DMS114 treated with DMSO at 0.1 percent for 48 hours (cell line): ENCODE data around the gene IRF4.

Experiments used
- DNase-seq: peaks from one replicate; lab custom pipeline; 2025; ENCODE audit not compliant: unreplicated experiment; lab: John Stamatoyannopoulos, UW

The IRF4 gene

DNA sequence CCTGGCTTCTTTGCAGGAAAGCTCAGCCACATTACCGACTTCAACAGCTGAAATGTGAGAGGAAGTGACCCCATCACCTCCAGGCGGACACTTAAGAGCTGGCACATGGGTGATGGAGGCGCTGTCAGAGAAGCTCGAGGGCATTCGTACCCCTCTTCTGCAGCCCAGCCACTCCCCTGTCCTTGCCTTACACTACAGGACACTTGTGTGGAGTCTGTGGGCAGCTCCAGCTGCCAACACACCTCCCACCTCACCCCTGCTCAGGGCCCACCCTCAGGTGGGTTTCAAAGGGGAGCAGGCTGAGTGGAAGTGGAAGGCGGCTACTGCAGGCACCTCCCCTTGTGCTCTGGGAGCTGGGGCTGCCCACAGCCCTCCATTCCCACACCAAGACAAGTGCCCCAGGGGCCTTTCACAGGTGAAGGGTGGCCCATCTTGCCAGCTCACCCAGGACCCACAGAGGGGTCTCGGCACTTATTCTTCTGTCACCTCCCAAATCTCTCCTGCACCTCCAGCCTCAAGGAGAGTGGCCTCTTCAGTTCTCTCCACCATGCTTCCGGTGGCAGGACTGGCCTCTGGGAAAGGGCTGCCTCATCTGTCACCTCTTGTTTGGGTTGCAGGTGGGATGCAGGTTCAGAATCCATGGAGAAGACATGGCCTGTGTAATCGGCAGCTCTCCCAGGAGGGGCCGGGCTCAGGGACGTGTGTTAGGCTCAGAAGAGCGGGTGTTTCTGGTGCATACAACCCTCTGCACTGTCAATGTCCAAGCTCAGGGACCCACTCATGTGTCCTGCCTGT, 49.8 kb downstream of the IRF4 start:
- DNase-seq, result no peak

DNA sequence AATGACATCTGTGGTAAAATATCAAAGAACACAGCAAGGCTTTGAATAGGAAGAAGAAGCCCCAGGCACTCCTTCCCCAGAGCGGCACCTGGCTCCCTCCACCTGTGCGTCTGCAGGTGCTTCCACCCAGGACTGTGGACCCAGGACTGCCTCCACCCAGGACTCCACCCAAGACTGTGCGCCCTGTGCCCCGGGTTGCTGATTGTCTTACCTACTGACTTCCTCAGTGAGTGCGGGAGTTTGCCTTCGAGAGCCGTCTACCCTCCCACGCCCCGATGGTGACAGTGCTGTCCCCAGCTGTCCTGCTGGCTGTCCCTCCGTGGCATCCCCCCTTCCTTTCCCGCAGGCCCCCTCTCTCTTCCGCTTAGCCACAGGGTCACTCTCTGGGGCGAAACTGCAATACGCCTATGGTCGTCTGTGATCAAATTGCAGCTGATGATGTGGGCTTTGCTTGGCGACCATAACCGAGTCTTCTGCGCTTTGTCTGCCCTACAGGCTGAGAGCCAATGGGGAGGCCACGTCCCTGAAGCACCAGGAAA, 52.1 kb downstream of the IRF4 start:
- no peak for DNase-seq

DNA sequence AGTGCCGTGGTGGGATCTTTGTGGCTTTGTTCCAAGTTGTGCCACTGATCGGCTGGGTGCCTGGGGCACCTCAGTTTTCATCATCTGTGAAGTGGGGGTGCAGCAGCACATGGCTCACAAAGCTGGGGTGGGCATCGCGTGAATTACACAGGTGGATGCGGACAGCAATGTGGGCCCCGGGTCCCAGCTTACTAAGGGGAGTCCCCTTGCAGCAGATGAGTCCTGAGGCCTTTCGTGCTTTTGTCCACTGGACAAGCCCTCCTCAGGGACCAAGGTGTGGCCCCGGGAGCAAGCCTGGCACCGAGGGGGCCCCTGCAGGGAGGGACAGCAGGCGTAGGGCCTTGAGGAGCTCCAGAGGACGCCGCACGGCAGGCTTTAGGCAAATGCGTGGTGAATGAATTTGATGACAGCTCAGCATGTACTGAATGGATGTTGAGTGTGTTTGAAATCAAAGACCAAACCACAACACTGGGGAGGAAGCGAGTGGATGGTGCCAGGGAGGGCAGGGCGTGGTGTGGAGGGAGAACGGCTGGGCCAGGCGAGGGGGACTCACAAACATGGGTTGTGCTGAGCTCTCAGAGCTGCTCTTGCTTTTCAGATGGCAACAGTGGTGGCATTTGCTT, 53.2 kb downstream of the IRF4 start:
- DNase-seq, result no peak

DNA sequence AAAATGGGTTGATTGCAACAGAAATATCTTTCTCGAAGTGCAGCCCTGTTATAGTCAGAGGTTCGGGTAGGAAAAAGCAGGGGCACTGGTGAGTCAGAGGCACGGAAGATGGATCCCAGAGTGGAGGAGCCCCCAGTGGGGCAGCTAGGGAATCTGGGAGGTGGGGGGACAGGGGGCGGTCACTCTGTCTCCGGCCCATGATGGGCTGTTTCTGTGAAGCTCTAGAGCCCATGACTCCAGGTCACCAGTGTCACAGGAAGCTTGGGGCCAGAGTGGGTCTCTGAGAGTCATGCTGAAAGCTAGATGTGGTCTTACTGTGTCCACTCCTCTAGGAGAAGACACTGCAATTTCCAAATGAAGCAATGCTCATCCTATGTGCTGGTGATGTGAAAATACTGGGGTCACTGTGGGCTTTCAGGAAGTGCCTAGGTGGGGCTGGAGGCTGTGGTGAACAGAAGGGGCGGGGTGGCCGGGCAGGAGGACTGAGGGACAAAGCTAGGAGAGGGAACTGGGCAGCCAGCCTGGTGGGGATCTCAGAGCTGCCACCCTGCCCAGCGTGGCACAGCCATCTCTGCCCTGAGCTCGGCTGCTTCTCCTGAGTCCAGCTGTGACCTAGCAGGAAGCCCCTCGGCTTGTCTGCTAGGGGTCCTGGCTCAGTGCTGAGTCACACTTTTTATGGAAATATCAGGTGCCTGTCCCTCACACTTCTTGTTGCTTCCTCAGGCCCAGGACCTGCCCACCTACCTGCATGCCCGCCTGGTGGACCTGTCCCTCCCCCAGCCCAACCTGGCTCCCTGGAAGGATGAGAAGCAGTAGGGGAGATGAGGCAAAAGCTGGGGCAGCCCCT, 54.2 kb downstream of the IRF4 start:
- no peak for DNase-seq

DNA sequence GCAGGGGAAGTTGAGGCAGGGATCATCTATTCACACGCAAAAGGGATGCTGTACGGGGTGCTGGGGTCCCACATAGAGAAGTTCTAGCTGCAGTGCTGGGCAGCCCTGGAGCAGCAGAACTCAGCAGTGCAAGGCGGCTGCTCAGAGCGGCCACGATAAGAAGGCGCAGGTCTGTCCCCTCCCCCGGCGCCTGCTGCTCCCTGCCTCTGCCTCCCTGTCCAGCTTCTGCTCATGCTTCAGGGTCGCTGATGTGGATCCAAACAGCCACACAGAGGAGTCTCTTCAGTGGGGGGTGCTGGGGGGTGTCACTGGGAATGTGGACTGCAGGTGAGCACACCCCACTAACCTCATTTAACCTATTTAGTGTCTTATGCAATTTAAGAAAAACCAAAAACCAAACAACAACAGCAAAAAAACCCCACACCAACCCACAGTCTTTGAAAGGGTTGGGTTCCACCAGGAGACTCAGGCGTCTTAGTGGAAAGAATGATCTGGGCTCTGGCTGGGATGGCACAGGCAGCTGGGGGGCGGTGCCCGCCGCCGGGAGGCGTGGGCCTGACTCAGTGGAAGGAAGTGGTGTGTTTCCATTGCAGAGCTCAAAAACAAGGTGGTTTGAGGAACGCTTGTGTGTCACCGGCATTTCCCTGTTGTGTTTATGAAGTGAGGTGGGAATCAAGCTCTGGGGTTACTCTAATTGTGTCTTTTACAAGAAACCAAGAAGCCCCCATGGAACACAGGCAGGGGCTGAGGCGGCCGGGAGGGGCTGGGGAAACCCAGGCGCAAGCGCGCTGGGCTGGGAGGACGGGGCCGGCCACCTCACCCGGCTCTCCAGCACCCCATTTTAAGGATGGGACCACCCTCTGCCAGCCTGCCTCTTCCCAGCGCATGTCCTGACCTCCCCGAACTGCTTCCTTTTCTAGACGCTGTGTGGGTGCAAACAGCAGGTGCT, 55.1 kb downstream of the IRF4 start:
- DNase-seq, result no peak

DNA sequence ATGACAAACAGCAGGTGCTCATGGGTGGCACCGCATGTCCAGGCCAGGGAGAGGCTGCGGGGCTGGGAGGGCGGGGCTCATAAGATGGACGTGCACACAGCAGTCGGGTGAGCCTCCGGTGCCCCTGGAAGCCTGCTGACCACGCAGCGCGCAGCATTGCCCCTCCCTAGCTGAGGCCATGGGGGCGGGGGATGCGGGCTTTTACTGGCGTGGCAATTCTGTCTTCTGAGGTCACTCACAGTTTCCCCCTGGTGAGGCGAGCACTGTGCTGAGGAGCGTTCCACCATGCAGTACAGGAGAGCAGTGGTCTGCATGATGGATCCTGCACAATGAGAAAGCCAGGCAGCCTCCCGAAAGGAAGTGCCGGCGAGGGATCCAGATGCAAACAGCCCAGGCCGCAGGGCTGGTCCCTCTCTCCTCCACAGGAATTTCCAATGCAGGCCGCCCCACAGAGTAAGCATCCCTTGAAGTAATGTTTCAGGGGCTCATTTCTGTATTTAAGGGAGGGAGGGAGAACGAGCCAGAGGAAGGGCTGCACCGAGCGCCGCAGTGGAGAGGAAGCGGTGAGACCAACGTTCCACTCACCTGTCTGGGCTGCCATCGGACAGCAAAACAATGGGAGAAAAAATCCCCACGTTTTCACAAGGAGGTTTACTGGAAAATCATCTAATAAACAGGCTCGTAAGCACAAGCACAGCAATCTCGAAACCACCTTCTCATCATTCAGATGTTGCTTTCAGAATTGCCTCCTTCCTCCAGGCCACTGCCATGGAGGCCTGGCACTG, 56.0 kb downstream of the IRF4 start:
- no peak for DNase-seq

DNA sequence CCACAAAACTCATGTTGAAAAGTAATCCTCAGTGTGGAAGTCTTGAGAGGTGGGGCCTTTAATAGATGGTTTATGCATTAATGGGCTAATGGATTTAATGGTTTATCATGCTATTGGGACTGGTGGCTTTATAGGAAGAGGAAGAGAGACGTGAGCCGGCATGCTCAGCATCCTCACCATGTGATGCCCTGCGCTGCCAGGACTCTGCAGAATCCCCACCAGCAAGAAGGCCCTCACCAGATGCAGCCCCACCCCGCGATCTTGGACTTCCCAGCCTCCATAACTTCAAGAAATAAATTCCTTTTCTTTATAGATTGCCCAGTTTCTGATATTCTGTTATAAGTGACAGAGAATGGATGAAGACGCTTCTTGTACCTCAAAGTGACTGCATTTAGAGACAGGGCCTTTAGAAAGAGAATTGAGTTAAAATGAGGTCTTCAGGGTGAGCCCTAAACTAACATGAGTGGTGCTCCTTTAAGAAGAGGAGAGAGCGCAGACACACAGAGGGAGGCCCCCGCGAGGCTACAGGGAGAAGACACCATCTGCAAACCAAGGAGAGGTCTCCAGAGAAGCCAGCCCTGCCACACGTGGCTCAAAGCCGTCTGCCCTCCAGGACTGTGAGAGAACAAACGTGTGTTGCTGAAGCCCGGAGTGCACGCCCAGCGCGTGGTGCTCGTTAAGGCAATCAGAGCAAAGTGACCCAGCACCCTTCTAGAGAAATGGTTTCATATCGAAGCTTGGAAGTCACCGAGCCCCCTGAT, 56.9 kb downstream of the IRF4 start:
- DNase-seq, result no peak

DNA sequence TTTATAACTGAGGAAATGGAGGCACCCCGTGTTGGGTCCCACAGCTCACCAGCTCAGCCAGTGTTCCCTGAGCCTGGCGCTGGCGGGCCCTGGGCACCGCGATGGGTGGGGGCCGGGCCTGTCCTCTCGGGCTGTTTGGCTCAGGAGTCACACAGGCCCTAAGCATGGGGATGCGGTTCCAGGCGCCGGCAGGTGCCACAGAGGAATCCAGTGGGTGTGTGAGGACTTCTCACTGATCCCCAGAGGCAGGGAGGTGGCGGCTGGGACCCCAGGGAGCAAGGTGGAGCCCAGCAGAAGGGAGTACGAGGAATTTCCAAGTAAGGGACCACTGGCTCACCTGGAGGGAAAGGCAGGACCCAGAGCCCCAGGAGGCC, 57.5 kb downstream of the IRF4 start:
- DNase-seq, result no peak

DNA sequence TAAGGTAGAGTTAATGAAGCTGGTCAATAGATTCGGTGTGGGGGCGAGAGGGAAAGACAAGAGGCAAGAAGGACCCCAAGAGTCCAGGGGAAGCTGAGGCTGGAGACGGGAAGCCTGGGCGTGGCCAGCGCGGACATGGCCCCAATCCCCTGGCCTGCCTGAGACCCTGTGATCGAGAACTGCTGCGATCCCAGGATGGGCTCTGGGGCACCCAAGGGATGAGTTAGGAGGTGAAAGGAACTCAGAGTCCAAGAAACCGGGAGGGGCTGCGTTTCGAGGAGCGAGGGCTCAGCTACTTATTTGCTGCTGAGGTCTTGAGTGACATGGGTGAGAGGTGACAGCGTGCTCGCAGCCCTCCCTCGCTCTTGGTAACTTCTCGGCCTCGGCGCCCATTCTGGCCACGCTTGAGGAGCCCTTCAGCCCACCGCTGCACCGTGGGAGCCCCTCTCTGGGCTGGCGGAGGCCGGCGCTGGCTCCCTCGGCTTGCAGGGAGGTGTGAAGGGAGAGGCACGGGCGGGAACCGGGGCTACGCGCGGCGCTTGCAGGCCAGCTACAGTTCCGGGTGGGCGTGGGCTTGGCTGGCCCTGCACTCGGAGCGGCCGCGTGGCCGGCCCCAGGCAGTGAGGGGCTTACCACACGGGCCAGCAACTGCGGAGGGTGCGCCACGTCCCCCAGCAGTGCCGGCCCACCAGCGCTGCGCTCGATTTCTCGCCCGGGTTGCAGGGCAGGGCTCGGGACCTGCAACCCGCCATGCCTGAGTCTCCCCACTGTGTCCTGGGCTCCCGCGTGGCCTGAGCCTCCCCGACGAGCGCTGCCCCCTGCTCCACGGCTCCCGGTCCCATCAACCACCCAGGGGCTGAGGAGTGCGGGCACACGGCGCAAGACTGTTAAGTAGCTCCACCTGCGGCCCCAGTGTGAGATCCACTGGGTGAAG, 58.2 kb downstream of the IRF4 start:
- DNase-seq, result no peak

DNA sequence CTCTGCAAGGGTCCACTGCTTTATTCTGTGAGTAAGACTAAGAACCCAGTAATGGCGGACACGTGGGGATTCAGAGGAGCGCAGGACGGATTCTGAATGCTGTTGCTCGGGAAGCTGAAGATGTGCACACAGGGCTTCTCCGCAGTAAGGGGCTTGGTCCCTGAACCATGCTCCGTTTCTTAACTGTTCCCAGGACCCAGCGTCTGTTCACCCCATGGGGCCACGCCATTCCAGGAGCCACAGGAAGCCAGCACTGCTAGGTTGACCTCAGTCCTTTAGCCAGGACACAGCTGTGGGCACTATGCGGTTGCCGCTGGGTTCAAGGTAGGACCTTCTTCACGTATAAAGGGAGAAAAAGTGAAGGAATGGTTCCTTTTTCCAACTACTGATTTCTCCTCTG, 59.8 kb downstream of the IRF4 start:
- DNase-seq, result no peak

DNA sequence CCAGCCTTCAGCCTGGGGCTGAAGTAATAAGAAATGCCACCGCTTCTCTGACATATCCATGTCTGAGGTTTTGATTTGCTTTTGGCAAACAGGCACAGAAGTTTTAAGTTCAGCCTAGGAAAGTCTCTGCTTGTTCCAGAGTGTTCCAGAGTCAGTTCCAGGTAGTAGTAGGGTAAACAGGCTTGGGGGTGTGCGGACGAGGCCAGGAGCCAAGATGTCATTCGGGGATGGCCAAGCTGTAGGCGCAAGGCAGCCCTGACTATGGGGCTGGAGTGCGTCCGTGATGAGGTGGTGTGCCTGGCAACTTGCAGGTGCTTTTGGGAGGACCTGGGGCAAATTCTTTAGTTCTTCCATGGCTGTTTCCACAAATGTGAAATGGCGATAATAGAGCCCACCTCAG, 60.3 kb downstream of the IRF4 start:
- no peak for DNase-seq

DNA sequence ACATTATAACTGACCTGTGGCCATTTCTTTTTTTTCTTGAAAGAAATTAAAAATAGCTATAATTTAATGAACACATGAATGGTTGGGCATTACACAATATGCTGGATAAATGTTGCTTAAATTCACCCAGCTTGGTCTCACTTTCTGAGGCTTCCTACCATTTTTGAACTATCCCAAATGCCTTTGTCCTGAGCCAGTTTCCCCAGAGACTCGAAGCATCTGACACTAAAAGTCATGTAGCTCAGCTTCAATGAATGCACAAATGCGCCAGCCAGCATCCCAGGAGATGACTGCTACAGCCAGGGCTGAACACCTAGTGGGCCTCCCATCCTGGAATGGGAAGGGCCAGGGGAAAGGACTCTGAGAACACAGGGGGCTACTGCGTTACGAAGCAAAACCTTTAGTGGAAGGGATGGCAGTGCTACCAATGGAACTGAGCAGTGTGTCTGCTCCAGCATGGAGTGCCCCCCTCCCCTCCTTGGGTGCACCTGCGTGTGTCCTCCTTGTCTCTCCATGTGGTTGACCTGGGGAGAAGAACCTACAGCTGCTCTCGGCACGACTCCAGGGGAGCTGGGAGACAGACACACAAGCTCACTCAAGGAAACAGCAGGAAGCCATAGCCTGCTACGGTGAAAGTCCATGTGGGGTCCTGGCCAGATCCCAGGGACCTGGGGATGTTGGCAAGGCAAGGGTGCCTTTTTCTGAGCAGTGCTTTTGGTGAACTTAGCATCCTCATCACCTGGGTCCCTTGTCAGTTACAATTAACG, 60.9 kb downstream of the IRF4 start:
- DNase-seq, result no peak

DNA sequence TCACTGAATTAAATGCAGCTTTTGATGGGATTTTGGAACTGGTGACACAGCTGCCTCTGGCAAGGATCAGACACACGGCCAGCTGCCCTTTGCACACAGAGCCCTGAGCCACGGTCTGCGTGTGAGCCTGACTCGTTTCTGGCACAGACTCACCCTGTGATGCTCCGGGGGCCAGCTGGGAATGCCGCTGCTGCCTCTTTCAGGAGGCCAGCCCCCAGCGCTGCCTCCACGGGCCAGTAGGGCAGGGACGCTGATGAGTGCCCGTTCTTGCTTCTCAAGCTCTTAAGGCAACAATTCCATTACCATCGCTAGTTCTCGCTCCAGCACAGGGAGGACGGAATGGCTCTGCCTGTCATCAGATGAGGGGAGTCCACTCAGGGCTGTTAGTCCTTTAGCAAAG, 61.6 kb downstream of the IRF4 start:
- no peak for DNase-seq

DNA sequence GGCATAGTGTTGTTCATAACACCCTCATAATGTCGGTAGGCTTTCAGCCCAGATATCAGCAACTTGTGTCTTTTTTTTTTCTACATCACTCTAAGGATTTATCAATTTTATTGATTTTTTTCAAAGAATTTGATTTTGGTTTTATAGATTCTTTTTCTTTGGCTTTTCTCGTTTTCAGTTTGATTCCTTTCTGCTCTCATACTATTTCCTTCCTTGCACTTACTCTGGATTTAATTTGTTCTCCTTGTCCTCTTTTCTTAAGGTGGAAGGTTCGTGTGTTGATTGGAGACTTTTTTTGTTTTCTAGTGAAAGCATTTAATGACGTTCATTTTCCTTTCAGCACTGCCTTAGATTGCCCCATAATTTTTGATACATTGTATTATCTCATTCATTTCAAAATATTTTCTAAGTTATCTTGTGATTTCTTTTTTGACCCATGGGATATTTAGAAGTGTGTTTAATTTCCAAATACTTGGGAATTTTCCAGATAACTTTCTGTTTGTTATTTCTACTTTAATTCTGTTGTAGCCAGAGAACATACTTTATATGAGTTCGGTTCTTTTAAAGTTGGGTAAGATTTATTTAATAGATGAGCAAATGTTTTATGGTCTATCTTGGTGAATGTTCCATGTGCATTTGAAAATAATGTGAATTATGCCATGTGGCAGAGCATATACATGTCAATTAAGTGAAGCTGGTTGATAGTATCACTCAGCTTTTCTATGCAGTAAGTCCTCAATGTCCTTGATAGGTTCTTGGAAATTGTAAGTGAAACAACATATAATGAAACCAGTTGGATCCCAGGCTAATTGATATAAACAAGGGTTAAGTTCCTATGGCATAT, 62.8 kb downstream of the IRF4 start:
- DNase-seq, result no peak

DNA sequence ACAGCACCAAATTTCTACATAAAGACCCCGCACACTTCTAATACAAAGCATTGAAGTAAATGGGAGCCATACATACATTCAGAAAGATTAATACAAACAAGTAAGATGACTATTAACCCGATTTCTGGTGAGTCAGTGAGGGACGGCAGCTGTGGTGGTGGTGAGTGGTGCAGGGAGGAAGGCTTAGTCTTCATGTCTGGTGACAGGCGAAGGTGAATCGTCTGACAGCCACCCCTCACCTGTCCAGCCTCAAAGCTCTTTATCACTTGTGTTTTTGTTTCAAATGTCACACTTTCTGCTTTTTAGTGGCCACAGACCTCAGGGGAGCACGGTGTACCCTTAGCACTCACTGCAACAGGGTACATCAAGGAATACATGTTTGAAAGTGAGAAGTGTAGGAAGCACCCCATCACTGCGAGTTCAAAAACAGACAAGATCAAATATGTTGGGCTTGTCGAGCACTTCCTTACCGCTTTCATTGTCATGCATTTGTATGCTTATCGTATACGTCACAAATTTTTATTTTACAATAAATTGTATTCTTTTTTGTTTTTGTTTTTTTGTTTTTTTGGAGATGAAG, 63.5 kb downstream of the IRF4 start:
- DNase-seq, result no peak

DNA sequence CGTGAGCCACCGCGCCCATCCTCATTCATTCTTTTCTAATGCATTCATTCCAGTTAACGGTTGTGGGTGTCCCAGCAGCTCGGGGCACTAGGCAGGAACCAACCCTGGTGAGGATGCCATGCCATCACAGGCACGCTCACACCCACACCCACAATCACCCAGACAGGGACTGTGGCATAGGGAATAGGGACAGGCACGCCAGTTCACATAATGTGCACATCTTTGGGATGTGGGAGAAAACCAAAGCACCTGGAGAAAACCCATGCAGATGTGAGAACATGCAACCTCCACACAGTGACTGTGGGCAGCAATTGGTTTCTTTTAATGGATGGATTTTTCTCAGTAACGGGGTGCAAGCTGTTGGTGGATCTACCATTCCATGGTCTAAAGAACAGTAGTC, 64.3 kb downstream of the IRF4 start:
- no peak for DNase-seq
